HUDEP-2 (cell line): Measurements from ENCODE around the gene ASB1.
"Not testable (repeated sequence)": the region's sequence is repeated elsewhere in the genome, so short reads cannot be mapped to it uniquely, and the experiment has no call there.

ENCODE experiments used
- DNase-seq, 76 experiments: peaks; one replicate each; lab custom pipeline; 2025; ENCODE audit not compliant: unreplicated experiment in 76 of 76; lab: John Stamatoyannopoulos, UW

The ASB1 gene

GRCh38 chr2:238403632-238404405, 22.9 kb upstream of the ASB1 start:
- DNase-seq = no peak

DNA sequence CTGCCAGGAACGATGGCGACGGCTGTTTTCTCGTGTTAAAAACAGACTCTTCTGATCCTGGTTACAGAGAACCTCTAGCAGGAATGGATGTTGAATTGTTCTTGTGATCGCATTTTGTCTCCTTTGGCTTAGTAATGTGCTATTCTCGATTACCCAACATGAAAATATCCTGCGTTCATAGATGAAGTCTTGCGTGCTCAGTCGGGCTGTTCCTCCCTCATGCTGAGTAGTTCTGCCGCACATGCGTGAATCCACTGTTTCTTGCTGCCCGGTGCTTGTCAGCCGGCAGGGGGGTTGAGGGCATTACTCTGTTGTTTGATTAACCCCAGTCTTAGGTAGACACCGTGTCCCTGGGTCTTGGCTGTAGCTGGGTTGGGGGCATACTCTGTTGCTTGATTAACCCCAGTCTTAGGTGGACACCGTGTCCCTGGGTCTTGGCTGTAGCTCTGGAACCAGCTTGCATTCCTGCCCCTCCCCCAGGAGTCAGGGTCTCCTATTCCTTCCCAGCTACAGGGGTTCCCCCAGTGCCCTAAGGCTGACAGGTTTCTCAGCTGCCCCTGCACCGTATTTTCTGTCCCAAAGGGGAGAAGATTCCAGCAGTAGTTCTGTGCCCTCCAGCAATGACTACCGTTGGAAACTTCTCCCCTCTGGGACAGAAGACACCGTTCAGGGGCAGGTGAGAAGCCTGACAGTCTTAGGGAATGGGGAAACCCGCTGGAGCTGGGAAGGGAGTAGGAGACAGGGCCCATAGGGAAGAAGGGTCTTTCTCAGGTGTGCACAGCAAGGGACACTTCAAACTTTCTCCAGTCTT, 22.1 kb upstream of the ASB1 start:
- DNase-seq = no peak

DNA sequence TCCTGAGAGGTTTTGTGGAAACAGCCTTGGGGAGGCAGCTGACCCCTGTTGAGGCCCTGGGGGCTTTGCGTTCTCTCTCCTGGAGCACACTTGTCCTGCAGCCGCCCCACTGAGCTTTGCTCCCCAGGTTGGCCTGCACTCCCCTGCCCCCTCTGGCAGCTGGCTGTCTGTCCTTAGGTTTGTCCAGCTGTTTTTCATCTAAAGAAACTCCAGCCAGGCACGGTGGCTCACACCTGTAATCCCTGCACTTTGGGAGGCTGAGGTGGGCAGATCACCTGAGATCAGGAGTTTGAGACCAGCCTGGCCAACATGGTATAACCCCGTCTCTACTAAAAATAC, 21.5 kb upstream of the ASB1 start:
- DNase-seq = not testable (repeated sequence)

DNA sequence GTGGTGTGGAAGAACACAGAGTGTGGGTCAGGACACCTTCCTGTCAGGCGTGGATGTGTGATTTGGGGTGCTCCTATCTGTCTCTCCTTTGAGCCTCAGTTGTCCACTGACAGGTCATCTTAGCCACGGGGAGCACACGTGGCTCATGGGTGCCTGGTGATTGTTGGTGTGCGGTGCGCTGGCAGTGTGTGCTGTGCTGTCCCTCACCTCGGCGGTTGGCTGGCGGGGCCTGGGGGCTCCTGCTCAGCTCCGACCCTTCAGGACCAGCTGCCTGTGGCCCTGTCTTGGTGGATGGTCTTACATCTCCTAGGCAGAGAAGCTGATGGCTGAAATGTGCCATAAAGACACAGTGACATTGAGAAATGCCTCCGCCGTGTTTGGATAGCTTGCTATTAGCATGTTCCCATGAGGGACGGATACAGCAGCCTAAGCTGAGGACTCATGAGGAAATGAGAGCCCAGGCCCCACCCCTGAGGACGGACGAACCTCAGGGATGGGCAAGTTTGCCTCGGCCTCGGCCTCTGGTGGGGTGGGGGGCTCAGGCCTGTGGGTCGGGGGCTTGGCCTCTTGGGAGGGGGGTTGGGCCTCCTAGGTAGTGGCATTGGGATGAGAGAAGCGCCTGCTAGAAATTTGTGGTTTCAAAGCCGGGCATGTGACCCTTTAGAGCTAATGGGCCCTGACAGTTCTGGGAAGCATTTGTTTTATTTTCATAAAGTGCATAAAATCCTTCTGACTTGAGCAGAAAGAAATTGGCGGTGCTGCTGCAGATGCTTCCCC, 20.3 kb upstream of the ASB1 start:
- no peak for DNase-seq

DNA sequence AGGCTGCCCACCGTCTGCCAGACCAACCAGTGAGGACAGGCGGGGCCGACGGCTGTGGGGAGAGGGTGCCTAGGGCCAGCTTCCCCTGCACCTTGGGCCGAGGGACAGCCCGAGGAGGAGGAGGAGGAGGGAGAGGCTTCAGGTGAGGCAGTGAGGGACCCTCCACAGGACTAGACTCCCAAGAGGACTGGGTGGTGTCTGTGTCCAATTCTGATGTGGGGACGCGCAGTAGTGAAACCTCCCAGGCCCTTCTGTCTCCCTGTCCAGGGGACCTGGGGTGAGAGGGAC, 19.8 kb upstream of the ASB1 start:
- DNase-seq = no peak

- no peak for DNase-seq
Measured at GRCh38 chr2:238407566-238407965, 19.2 kb upstream of the ASB1 start.

DNA sequence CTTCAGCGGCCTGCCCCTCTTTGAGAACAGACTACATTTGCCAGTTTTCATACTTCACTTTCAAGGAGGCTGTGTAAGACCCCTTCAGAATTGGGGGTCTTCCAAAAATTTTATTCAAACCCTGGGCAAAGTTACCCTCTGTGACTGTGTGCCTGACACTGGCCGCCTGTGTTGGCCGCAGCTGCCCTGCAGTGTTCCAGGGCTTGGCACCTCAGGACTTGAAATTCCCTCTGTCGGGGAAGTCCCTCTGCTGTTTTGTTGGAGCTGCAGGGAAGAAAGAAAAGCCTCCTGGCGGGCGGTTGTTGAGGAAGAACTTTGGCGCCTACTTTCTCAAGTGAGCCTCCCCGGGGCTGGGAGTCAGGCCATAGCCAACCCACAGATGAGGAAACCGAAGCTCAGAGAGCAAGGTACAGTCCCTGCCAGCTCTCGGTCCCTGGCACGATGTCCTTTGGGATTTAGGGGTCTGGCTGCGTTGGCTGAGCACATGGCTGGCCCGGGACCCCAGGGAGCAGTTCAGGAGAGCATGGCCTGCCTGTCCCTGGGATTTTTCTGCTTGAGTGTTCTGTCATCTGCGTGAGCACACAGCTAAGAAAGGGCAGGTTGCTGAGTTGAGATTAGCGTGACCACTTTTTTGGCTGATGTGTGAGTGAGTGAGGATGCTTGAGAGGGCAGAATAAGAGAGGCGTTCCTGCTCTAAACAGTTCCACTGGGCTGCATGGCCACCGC, 17.9 kb upstream of the ASB1 start:
- no peak for DNase-seq

- DNase-seq = no peak
Measured at GRCh38 chr2:238409341-238410199, 17.2 kb upstream of the ASB1 start.

DNA sequence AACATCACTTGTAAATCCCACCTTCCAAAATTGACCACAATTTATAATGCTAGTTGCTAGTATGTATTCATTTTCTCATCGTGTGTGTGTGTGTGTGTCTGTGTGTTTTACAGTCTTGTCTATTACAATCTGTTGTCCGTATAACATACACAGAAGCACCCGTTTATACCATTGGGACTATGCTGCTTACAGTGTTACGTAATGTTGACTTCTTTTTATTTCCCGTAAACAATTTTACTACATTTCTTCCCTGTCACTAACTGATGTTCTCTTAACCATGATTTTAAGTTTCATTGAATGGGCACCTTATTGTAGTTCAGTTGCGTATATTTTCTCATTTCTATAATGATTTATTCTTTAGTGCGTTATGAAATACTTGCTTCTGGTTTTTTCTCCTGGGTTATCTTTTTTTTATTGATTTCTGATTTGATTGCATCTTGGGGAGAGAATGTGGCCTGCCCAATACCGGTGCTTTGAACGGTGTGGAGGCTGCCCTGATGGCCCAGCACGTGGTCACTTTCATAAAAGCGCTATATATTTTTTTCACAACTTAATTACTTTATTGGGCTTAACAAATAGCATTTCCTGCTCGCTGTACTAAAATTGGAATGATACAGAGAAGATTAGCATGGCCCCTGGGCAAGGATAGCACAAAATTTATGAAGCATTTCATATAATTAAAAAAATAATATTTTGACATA, 14.5 kb upstream of the ASB1 start:
- DNase-seq = no peak

- no peak for DNase-seq
Measured at GRCh38 chr2:238413368-238413767, 13.4 kb upstream of the ASB1 start.

GRCh38 chr2:238415036-238415764, 11.5 kb upstream of the ASB1 start:
- DNase-seq = no peak

DNA sequence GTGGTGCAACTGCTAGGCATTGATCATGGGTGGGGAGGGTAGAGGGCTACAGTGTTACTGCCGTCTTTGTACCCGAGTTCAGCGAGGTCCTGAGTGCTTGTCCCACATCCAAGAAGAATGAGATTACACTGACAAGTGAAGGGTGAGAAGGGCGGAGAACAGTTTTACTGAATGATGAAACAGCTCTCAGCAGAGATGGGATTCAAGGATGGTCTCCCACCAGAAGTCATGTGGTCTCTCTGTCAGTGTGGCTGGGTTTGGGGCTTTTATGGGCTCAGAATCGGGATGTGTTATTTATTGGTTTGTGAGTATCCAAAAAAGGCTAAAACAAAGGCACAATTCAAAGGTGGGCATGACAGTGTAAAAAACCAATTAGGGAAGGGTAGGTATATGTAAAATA, 10.8 kb upstream of the ASB1 start:
- no peak for DNase-seq

GRCh38 chr2:238418196-238418998, 8.3 kb upstream of the ASB1 start:
- DNase-seq = no peak

DNA sequence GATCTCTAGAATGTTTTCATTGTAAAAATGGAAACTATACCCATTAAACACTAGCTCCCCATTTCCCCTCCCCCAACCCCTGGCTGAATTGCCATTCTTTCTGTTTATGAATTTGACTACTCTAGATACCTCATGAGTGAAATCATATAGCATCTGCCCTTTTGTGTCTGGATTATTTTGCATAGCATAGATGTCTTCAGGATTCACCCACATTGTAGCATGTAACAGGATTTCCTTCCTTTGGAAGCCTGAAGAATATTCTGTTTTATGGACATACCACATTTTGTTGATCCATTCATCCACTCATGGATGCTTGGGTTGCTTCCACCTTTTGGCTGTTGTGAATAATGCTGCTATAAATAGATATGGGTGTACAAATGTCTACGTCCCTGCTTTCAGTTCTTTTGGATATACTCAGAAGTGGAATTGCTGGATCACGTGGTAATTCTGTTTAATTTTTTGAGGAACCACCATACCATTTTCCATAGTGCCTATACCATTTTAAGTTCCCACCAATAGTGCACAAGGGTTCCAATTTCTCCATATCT, 7.7 kb upstream of the ASB1 start:
- DNase-seq = no peak

- peak in 1 of 76 experiments; percentile 18 for DNase-seq
Measured at GRCh38 chr2:238420442-238420841, 6.3 kb upstream of the ASB1 start.

DNA sequence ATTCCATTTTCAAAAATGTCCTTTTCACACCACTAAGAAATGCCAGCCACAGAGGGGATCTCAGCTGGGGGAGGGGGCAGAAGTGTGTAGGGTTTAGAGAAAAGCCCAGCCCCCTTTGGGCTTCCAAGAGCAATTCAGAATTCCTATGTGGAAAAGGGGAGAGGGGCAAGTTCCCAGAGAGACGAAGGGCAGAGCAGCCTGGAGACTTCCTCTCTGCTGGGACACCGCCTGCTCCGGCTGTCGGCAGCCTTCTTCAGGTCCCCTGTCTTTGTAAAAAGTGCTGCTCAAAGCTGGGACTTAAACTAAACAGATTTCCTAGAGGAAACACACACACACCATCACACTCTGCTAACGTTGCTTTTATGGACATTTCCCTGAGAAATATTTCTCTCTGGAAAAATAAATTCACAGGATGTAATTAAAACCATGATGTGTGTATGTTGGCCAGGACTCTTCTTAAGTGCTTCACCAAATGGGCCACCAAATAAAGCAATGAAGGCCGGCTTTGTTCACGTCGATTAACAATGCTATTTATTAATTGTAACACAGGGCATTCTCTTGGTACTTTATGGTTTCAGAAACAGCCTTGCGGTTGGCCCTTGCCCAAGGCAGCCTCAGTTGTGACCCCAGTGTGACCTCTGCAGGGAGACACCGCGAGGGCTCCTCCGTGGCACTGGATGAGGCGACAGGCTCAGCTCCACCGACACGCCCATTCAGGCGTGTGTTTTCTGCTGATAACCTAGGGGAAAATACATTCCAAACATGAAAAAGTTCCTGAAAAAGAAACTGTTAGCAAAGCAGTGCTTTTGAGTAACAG, 5.6 kb upstream of the ASB1 start:
- peak in 73 of 76 experiments; percentile 19 to 89 (median 74) for DNase-seq

DNA sequence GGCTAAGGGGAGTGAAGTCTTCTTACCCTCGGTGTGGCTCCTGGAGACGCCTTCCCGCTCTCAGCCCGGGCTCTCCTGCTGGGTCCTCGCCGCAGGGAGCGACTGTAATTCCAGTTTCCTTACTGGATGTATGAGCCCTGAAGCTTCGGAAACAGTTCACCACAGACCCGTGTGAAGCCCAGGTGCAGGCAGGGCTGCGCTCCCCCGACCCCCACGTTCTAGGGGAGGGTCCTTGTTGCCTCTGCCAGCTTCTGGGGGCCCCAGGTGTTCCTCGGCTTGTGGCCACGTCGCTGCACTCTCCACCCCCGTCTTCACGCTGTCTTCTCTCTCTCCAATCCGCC, 5.1 kb upstream of the ASB1 start:
- peak in 1 of 76 experiments; percentile 75 for DNase-seq
